ENCODE data around the gene GAREM1.

DNA sequence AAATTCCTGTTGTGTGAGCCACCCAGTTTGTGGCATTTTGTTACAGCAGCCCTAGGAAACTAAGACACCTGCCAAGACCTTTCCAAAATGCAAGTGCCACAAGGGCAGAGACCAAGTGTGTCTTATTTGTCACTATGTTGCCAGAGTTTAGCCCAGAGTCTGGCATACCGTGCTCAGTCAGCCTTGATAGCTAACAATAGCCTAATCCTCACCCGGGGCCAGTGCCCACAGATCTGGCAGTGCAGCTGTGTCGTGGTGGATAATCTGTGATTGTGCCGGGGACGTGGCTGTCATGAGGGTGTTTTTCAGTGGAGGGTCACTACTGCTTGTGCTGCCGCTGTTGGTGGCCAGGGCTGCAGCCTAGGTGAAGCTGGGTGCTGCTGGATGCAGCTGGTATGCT is 227.3 kb downstream of the GAREM1 start:
- no peak for TF ChIP-seq EP300 (IDR thresholded peaks at IDR 0.05)
- TF ChIP-seq, protein P1, sequence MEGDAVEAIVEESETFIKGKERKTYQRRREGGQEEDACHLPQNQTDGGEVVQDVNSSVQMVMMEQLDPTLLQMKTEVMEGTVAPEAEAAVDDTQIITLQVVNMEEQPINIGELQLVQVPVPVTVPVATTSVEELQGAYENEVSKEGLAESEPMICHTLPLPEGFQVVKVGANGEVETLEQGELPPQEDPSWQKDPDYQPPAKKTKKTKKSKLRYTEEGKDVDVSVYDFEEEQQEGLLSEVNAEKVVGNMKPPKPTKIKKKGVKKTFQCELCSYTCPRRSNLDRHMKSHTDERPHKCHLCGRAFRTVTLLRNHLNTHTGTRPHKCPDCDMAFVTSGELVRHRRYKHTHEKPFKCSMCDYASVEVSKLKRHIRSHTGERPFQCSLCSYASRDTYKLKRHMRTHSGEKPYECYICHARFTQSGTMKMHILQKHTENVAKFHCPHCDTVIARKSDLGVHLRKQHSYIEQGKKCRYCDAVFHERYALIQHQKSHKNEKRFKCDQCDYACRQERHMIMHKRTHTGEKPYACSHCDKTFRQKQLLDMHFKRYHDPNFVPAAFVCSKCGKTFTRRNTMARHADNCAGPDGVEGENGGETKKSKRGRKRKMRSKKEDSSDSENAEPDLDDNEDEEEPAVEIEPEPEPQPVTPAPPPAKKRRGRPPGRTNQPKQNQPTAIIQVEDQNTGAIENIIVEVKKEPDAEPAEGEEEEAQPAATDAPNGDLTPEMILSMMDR (IDR thresholded peaks at IDR 0.05): no peak
